ENCODE measurements around the gene SMIM1.
"Not testable (repeated sequence)": the region's sequence is repeated elsewhere in the genome, so short reads cannot be mapped to it uniquely, and the experiment has no call there.

SMIM1 gene

DNA sequence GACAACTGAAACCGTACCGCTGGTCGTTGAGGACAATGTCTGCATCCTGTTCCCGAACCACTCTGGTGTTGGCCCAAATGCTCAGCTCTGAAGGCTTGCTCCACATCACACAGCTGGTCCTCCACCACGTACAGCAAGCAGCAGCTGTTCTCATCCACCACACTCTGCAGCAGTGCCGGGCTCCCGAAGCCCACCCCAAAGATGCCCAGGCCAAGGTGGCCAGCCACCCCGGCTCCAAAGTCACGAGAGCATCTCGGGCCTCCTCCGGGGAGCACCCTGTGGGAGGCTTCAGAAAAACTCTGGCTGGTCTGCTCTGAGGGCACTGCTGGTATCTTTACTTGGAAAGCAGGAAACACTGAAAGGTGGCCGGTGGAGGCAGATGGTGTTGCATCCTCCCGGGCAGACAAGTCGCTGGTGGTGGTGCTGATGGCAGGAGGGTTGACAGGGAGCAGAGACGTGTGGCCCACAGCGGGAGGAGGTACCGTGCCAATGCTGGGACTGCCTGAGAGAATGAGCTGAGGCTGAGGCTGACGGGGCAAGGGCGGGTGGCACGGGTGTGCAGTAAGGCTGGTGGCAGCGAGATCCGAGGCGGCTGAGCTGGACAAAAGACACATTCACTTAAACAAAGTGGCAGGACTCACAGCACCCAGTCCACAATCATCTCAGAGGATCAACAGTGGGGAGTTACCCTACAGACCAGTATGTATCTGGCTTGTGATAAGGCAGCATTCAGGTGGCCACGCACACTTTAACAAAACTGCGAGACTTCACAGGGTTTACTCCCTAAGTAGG, 26.8 kb upstream of the SMIM1 start:
- Mint-ChIP-seq H3K4me3 (peak overlapping the region; percentile 71), H3K9me3 (no peaks in the 10 kb centered on the region), H3K36me3 (no peaks in the 10 kb centered on the region), H3K27ac (peak overlapping the region; percentile 78), H3K4me1 (peaks cover 37% of the 10 kb centered on the region)
- DNase-seq (ENCODE audit: low spot score in 2 of 2) (no peak), ATAC-seq (no peak)

DNA sequence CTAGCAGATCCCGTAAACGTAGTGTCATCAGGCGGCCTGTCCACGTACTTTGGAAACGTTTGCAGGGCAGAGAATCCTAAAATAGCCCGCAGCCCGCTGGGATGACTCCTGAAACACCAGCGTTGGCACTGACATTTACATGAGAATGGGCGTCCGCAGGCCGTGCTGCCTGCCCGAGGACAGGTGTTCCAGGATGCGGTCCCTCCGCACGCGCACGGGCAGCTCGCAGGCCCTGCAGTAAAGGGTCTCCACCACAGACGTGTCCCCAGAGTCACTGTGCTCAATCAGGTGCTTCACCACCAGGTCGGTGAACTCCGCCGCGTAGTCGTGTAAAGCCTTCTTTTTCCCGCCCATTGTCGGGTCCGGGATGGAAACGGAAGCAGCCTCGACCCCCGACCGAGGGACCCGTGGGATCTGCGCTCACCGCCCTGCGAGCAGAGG, 26.1 kb upstream of the SMIM1 start:
- DNase-seq (ENCODE audit: low spot score in 2 of 2) (no peak), ATAC-seq (no peak)
- peak overlapping the region; percentile 78 for H3K27ac Mint-ChIP-seq
- H3K4me1 Mint-ChIP-seq, result peaks cover 36% of the 10 kb centered on the region
- H3K4me3 Mint-ChIP-seq, result peak overlapping the region; percentile 71
- no peaks in the 10 kb centered on the region for H3K36me3 Mint-ChIP-seq
- H3K9me3 Mint-ChIP-seq, result no peaks in the 10 kb centered on the region

DNA sequence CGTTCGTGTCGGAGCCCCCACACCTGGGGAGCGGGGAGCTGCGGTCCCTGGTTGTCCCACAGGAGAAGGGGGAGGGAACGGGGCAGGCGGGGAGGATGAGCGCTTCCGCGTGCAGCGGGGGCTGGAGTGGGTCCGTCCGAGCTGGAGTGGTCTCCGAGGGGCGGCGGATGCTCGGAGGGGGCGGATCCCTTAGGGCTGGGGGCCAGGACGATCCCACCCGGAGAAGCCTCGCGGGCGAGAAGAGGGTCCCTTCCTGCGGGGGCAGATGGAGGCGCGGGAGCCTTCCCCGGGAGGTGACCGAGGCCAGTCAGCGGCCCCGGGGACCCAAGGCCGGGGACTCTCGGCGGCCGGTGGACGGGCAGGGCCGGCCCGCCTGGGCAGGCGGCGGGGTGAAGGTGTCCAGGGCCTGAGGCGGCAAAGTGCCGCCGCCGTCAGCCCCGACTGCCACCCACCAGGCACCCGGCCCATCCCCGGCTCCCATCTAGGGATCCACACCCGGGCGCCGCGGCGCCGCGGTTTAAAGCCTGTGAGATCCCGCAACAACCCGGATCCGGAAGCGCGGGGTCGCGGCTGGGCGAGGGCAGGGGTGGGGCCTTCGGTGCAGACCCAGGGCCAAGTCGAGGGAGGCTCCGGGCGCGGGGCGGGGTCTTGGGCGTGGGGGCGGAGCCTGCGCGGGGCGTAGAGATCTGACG, 25.6 kb upstream of the SMIM1 start:
- Mint-ChIP-seq H3K27ac (peak overlapping the region; percentile 78), H3K4me1 (peaks cover 32% of the 10 kb centered on the region)

GRCh38 chr1:3747522-3747848, 25.1 kb upstream of the SMIM1 start:
- Mint-ChIP-seq H3K4me1 (peaks cover 32% of the 10 kb centered on the region), H3K4me3 (peak overlapping the region; percentile 71), H3K9me3 (no peaks in the 10 kb centered on the region), H3K27ac (peak overlapping the region; percentile 20), H3K36me3 (no peaks in the 10 kb centered on the region)
- DNase-seq (ENCODE audit: low spot score in 2 of 2), result no peak
- no peak for ATAC-seq

More for the DNA sequence above, 25.6 kb upstream of the SMIM1 start:
- DNase-seq (ENCODE audit: low spot score in 2 of 2) (peak; percentile 69 to 91), ATAC-seq (peak; percentile 91)
- peak overlapping the region; percentile 71 for H3K4me3 Mint-ChIP-seq
- no peaks in the 10 kb centered on the region for H3K36me3 Mint-ChIP-seq
- H3K9me3 Mint-ChIP-seq, result no peaks in the 10 kb centered on the region

DNA sequence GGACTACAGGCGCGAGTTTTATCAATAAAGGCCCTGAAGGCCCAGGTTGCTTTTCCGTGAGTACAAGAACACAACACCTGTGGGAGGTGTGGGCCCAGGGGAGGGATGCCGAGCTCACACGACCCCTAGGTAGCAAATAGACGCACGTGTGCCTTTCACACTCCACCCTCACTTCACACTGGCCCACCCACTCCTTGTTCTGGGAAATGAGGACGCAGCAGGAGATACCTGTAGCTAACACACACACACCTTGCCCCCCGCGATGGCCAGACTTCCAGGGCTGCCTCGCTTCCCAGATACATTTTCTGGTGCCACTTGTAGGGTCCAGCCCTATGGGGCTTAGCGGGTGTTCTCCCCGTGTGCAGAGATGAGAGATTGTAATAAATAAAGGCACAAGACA, 24.6 kb upstream of the SMIM1 start:
- peaks cover 32% of the 10 kb centered on the region for H3K4me1 Mint-ChIP-seq
- no peaks in the 10 kb centered on the region for H3K36me3 Mint-ChIP-seq
- peak overlapping the region; percentile 71 for H3K4me3 Mint-ChIP-seq
- H3K9me3 Mint-ChIP-seq, result no peaks in the 10 kb centered on the region
- DNase-seq (ENCODE audit: low spot score in 2 of 2), result no peak
- peak overlapping the region; percentile 20 for H3K27ac Mint-ChIP-seq
- no peak for ATAC-seq

DNA sequence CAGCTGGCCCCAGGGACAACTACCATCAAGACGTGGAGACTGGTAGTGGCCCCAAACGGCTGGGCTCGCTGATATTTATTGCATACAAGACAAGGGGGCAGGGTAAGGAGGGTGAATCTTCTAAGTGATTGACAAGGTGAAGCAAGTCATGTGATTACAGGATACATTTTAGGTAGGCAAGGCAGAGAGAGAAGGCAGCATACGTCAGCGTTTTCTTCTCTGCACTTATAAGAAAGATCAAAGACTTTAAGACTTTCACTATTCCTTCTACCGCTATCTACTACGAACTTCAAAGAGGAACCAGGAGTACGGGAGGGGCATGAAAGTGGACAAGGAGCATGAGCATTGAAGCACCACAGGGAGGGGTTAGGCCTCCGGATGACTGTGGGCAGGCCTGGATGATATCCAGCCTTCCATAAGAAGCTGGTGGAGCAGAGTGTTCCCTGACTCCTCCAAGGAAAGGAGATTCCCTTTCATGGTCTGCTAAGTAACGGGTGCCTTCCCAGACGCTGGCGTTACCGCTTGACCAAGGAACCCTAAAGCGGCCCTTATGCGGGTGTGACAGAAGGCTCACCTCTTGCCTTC, 24.1 kb upstream of the SMIM1 start:
- not testable (repeated sequence) for H3K9me3 Mint-ChIP-seq; H3K36me3 Mint-ChIP-seq; DNase-seq (ENCODE audit: low spot score in 2 of 2); ATAC-seq; H3K27ac Mint-ChIP-seq
- Mint-ChIP-seq H3K4me3 (peak overlapping the region; percentile 71), H3K4me1 (peaks cover 32% of the 10 kb centered on the region)

- ATAC-seq (no peak), DNase-seq (ENCODE audit: low spot score in 2 of 2) (no peak)
- H3K9me3 Mint-ChIP-seq, result no peaks in the 10 kb centered on the region
- no peaks in the 10 kb centered on the region for H3K36me3 Mint-ChIP-seq
- no peak overlapping the region for H3K4me3 Mint-ChIP-seq
- no peak overlapping the region for H3K27ac Mint-ChIP-seq
- H3K4me1 Mint-ChIP-seq, result peaks cover 30% of the 10 kb centered on the region
Observed at GRCh38 chr1:3749512-3749911, 23.0 kb upstream of the SMIM1 start.

GRCh38 chr1:3750741-3751140, 21.8 kb upstream of the SMIM1 start:
- Mint-ChIP-seq H3K27ac (no peak overlapping the region), H3K4me1 (peaks cover 18% of the 10 kb centered on the region), H3K9me3 (no peaks in the 10 kb centered on the region), H3K4me3 (no peak overlapping the region), H3K36me3 (no peaks in the 10 kb centered on the region)
- DNase-seq (ENCODE audit: low spot score in 2 of 2) (no peak), ATAC-seq (no peak)

- Mint-ChIP-seq H3K4me3 (no peak within 1 kb of the TSS), H3K9me3 (no peaks in the 10 kb centered on the region), H3K36me3 (no peaks in the 10 kb centered on the region), H3K4me1 (peaks cover 9% of the 10 kb centered on the region), H3K27ac (no peak within 1 kb of the TSS)
- ATAC-seq, result no peak
- DNase-seq (ENCODE audit: low spot score in 2 of 2), result no peak
Observed at GRCh38 chr1:3752400-3752945, 20.1 kb upstream of the SMIM1 start, which contains the start of gene CCDC27. Gene CCDC27 (plus strand): TSS chr1:3752450. CDS start chr1:3752482, 32 bp downstream.

GRCh38 chr1:3753656-3754454, 18.7 kb upstream of the SMIM1 start:
- Mint-ChIP-seq H3K9me3 (no peaks in the 10 kb centered on the region), H3K27ac (no peak overlapping the region), H3K4me1 (no peaks in the 10 kb centered on the region), H3K4me3 (no peak overlapping the region), H3K36me3 (no peaks in the 10 kb centered on the region)
- ATAC-seq (no peak), DNase-seq (ENCODE audit: low spot score in 2 of 2) (no peak)

- ATAC-seq, result no peak
- Mint-ChIP-seq H3K4me1 (no peaks in the 10 kb centered on the region), H3K9me3 (peaks cover 5% of the 10 kb centered on the region), H3K4me3 (no peak overlapping the region), H3K36me3 (no peaks in the 10 kb centered on the region), H3K27ac (no peak overlapping the region)
- no peak for DNase-seq (ENCODE audit: low spot score in 2 of 2)
Observed at GRCh38 chr1:3756394-3756793, 16.2 kb upstream of the SMIM1 start.

DNA sequence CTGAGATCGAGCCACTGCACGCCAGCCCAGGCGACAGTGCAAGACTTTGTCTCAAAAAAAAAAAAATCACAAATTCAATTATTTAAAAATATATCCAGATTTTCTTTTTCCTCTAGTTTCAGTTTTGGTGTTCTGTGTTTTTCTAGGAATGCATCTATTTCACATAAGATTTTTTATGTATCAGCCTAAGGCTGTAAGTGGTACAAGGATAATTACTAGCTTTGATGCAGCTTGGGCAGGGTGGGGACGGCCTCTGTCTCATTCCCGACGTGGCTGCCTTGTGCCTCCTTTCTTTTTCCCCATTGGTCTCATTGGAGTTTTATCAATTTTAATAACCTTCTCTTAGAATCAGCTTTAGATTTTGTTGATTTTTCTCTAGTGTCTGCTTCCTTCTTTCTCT, 13.4 kb upstream of the SMIM1 start:
- Mint-ChIP-seq H3K4me3 (no peak overlapping the region), H3K4me1 (no peaks in the 10 kb centered on the region), H3K36me3 (no peaks in the 10 kb centered on the region), H3K9me3 (peaks cover 5% of the 10 kb centered on the region), H3K27ac (no peak overlapping the region)
- DNase-seq (ENCODE audit: low spot score in 2 of 2) (no peak), ATAC-seq (no peak)

- ATAC-seq (no peak), DNase-seq (ENCODE audit: low spot score in 2 of 2) (no peak)
- Mint-ChIP-seq H3K36me3 (no peaks in the 10 kb centered on the region), H3K4me1 (no peaks in the 10 kb centered on the region), H3K9me3 (peaks cover 5% of the 10 kb centered on the region), H3K4me3 (no peak overlapping the region), H3K27ac (no peak overlapping the region)
Observed at GRCh38 chr1:3759796-3760195, 12.8 kb upstream of the SMIM1 start.

DNA sequence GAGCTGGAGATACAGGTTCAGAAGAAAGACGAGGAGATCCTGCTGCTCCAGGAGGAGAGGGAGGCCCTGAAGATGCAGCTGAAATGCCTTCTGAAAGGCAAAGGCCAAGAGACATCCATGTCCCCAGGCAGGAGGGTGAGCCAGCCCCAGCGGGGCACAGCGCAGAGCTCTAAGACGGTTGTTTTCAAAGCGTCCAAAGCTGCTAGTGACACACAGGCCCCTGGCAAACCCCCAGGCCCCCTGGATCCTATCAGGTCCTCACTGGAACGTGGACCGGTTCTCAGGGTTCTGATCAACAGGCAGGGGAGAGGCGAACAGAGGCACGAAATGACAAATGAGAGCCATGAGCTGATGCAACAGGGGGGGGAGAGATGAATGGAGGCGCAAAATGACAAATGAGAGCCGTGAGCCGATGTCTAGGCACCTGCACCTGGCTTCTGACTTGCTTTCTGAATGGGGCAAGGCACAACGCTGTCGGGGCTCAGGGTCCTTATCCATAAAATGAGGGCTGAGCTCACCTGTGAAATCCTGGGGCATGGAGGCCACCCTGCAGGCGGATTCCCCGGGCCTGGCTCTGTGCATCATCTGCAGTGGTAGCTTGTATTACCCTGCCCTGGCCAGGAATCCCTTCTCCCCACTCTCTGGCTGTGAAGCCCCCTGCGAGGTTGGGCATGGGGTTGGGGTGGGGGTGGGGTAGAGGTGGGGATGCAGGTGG, 11.1 kb upstream of the SMIM1 start:
- Mint-ChIP-seq H3K4me3 (no peak overlapping the region), H3K4me1 (no peaks in the 10 kb centered on the region), H3K36me3 (no peaks in the 10 kb centered on the region), H3K27ac (no peak overlapping the region), H3K9me3 (peaks cover 5% of the 10 kb centered on the region)
- no peak for ATAC-seq
- DNase-seq (ENCODE audit: low spot score in 2 of 2), result no peak

Data from stimulated activated effector memory CD8-positive, alpha-beta T cell treated with anti-CD3 and anti-CD28 coated beads, Interleukin-12 subunit alpha, Interleukin-12 subunit beta, amount 100 ng/mL, for 72 hours (primary cell).